ENCODE data around the gene RMND5A.

- TF ChIP-seq CTCF (IDR thresholded peaks at IDR 0.05; ENCODE audit: poor library complexity, severe bottlenecking) (no peak), REST (IDR thresholded peaks at IDR 0.05; ENCODE audit: borderline replicate concordance) (no peak), EZH2 (IDR thresholded peaks at IDR 0.05; ENCODE audit: borderline replicate concordance, insufficient read depth, low read length, poor library complexity, severe bottlenecking) (no peak), POLR2AphosphoS5 (IDR thresholded peaks at IDR 0.05) (no peak)
These were observed 32.8 kb downstream of the RMND5A start for GRCh38 chr2:86752934-86753333.

All from neural cell (in vitro differentiated cells).